Fibroblast of mammary gland (primary cell): Measurements from ENCODE around the gene TTLL5.
A peak's percentile ranks its signal among the peaks of the same experiment; 100 is the strongest.

ENCODE experiments used
- DNase-seq: peaks from one replicate; pipeline ENCODE4 v3.0.0-alpha.2; 2010; ENCODE audit warnings: low read depth
- H3K4me3 ChIP-seq: 2 replicates; pipeline ENCODE4 v1.5.1; 2011; ENCODE audit warnings: low read depth, mild to moderate bottlenecking, low read length, moderate library complexity; ENCODE audit not compliant: control insufficient read depth
- CTCF ChIP-seq: conservative IDR thresholded peaks from 2 replicates; pipeline ENCODE4 v1.5.1; 2011; ENCODE audit warnings: low read depth, low read length, inconsistent platforms; ENCODE audit not compliant: control insufficient read depth, insufficient read depth

Gene TTLL5

GRCh38 chr14:75866970-75867369 is 205.9 kb downstream of the TTLL5 start:
- no peak for DNase-seq
- H3K4me3 ChIP-seq = no peak overlapping the region
- TF ChIP-seq CTCF = no peak

GRCh38 chr14:75871181-75871880 is 210.3 kb downstream of the TTLL5 start:
- H3K4me3 ChIP-seq = no peak overlapping the region
- no peak for TF ChIP-seq CTCF
- no peak for DNase-seq

- peak; percentile 50 for DNase-seq
- no peak for TF ChIP-seq CTCF
- H3K4me3 ChIP-seq = no peak overlapping the region
These were observed 214.9 kb downstream of the TTLL5 start for GRCh38 chr14:75875958-75876357.

GRCh38 chr14:75876530-75876929 is 215.5 kb downstream of the TTLL5 start:
- H3K4me3 ChIP-seq = no peak overlapping the region
- no peak for TF ChIP-seq CTCF
- DNase-seq = peak; percentile 55

GRCh38 chr14:75877292-75877691 is 216.2 kb downstream of the TTLL5 start:
- no peak for TF ChIP-seq CTCF
- H3K4me3 ChIP-seq = no peak overlapping the region
- DNase-seq = peak; percentile 99

- no peak for DNase-seq
- TF ChIP-seq CTCF = no peak
- H3K4me3 ChIP-seq = no peak overlapping the region
These were observed 216.8 kb downstream of the TTLL5 start for GRCh38 chr14:75877884-75878283.

- peak; percentile 96 for DNase-seq
- H3K4me3 ChIP-seq = no peak overlapping the region
- TF ChIP-seq CTCF = no peak
These were observed 218.0 kb downstream of the TTLL5 start for GRCh38 chr14:75879031-75879430.
